Measurements from ENCODE around the gene ZSCAN21.

ZSCAN21 gene

GRCh38 chr7:100013328-100013676 is 36.3 kb upstream of the ZSCAN21 start:
- H3K9me3 ChIP-seq (ENCODE audit: control insufficient read depth in 1 of 2, low read length in 2 of 2), result no peaks in the 10 kb centered on the region
- no peak overlapping the region for H3K4me3 ChIP-seq (ENCODE audit: low read depth in 1 of 2, low read length in 2 of 2)
- H3K27ac ChIP-seq (ENCODE audit: low read depth, low read length), result no peak overlapping the region
- H3K36me3 ChIP-seq (ENCODE audit: control insufficient read depth in 1 of 2, insufficient read depth in 2 of 2, low read length in 2 of 2), result no peaks in the 10 kb centered on the region
- no peak overlapping the region for H3K9ac ChIP-seq (ENCODE audit: low read depth in 1 of 2, low read length in 2 of 2)
- peaks cover 18 to 23% of the 10 kb centered on the region in 2 donors for H3K4me1 ChIP-seq (ENCODE audit: control insufficient read depth in 1 of 2, insufficient read depth in 2 of 2, low read length in 2 of 2)
- H3K27me3 ChIP-seq (ENCODE audit: control insufficient read depth in 1 of 2, insufficient read depth in 2 of 2, low read length in 2 of 2), result no peaks in the 10 kb centered on the region

GRCh38 chr7:100015232-100016214 is 34.1 kb upstream of the ZSCAN21 start, which contains the start of gene ZKSCAN1:
ZKSCAN1 (plus strand) TSS chr7:100015596; CDS start chr7:100023507, 7,911 bp downstream.
- peak within 1 kb of the TSS; percentile 93 to 99 for H3K9ac ChIP-seq (ENCODE audit: low read depth in 1 of 2, low read length in 2 of 2)
- peaks cover 24 to 26% of the 10 kb centered on the region in 2 donors for H3K4me1 ChIP-seq (ENCODE audit: control insufficient read depth in 1 of 2, insufficient read depth in 2 of 2, low read length in 2 of 2)
- no peaks in the 10 kb centered on the region for H3K9me3 ChIP-seq (ENCODE audit: control insufficient read depth in 1 of 2, low read length in 2 of 2)

GRCh38 chr7:100016215-100016901 is 33.2 kb upstream of the ZSCAN21 start:
- no peaks in the 10 kb centered on the region for H3K27me3 ChIP-seq (ENCODE audit: control insufficient read depth in 1 of 2, insufficient read depth in 2 of 2, low read length in 2 of 2)
- peak overlapping the region; percentile 93 to 99 for H3K9ac ChIP-seq (ENCODE audit: low read depth in 1 of 2, low read length in 2 of 2)
- H3K36me3 ChIP-seq (ENCODE audit: control insufficient read depth in 1 of 2, insufficient read depth in 2 of 2, low read length in 2 of 2), result peaks cover 0 to 7% of the 10 kb centered on the region in 2 donors
- peaks cover 24 to 30% of the 10 kb centered on the region in 2 donors for H3K4me1 ChIP-seq (ENCODE audit: control insufficient read depth in 1 of 2, insufficient read depth in 2 of 2, low read length in 2 of 2)
- peak overlapping the region; percentile 96 to 99 for H3K4me3 ChIP-seq (ENCODE audit: low read depth in 1 of 2, low read length in 2 of 2)
- H3K9me3 ChIP-seq (ENCODE audit: control insufficient read depth in 1 of 2, low read length in 2 of 2), result no peaks in the 10 kb centered on the region
- peak overlapping the region; percentile 93 for H3K27ac ChIP-seq (ENCODE audit: low read depth, low read length)

More at GRCh38 chr7:100015232-100016214, 34.1 kb upstream of the ZSCAN21 start, which contains the start of gene ZKSCAN1:
- H3K36me3 ChIP-seq (ENCODE audit: control insufficient read depth in 1 of 2, insufficient read depth in 2 of 2, low read length in 2 of 2), result peaks cover 0 to 4% of the 10 kb centered on the region in 2 donors
- H3K27me3 ChIP-seq (ENCODE audit: control insufficient read depth in 1 of 2, insufficient read depth in 2 of 2, low read length in 2 of 2), result no peaks in the 10 kb centered on the region
- peak within 1 kb of the TSS; percentile 93 for H3K27ac ChIP-seq (ENCODE audit: low read depth, low read length)
- H3K4me3 ChIP-seq (ENCODE audit: low read depth in 1 of 2, low read length in 2 of 2), result peak within 1 kb of the TSS; percentile 96 to 99

- peaks cover 26 to 39% of the 10 kb centered on the region in 2 donors for H3K4me1 ChIP-seq (ENCODE audit: control insufficient read depth in 1 of 2, insufficient read depth in 2 of 2, low read length in 2 of 2)
These were observed 32.3 kb upstream of the ZSCAN21 start for GRCh38 chr7:100017300-100017699.

GRCh38 chr7:100017875-100018274 is 31.7 kb upstream of the ZSCAN21 start:
- Histone ChIP-seq H3K4me3 (ENCODE audit: low read depth in 1 of 2, low read length in 2 of 2) (peak overlapping the region in 1 of 2 donors; percentile 37), H3K36me3 (ENCODE audit: control insufficient read depth in 1 of 2, insufficient read depth in 2 of 2, low read length in 2 of 2) (peaks cover 0 to 14% of the 10 kb centered on the region in 2 donors), H3K9ac (ENCODE audit: low read depth in 1 of 2, low read length in 2 of 2) (peak overlapping the region; percentile 21 to 99), H3K27ac (ENCODE audit: low read depth, low read length) (no peak overlapping the region), H3K4me1 (ENCODE audit: control insufficient read depth in 1 of 2, insufficient read depth in 2 of 2, low read length in 2 of 2) (peaks cover 30 to 43% of the 10 kb centered on the region in 2 donors), H3K9me3 (ENCODE audit: control insufficient read depth in 1 of 2, low read length in 2 of 2) (no peaks in the 10 kb centered on the region), H3K27me3 (ENCODE audit: control insufficient read depth in 1 of 2, insufficient read depth in 2 of 2, low read length in 2 of 2) (no peaks in the 10 kb centered on the region)

More at GRCh38 chr7:100017300-100017699, 32.3 kb upstream of the ZSCAN21 start:
- H3K4me3 ChIP-seq (ENCODE audit: low read depth in 1 of 2, low read length in 2 of 2), result peak overlapping the region; percentile 37 to 40
- peaks cover 0 to 9% of the 10 kb centered on the region in 2 donors for H3K36me3 ChIP-seq (ENCODE audit: control insufficient read depth in 1 of 2, insufficient read depth in 2 of 2, low read length in 2 of 2)
- no peak overlapping the region for H3K27ac ChIP-seq (ENCODE audit: low read depth, low read length)
- peak overlapping the region; percentile 21 to 99 for H3K9ac ChIP-seq (ENCODE audit: low read depth in 1 of 2, low read length in 2 of 2)
- no peaks in the 10 kb centered on the region for H3K27me3 ChIP-seq (ENCODE audit: control insufficient read depth in 1 of 2, insufficient read depth in 2 of 2, low read length in 2 of 2)
- H3K9me3 ChIP-seq (ENCODE audit: control insufficient read depth in 1 of 2, low read length in 2 of 2), result no peaks in the 10 kb centered on the region

- Histone ChIP-seq H3K27me3 (ENCODE audit: control insufficient read depth in 1 of 2, insufficient read depth in 2 of 2, low read length in 2 of 2) (no peaks in the 10 kb centered on the region), H3K4me1 (ENCODE audit: control insufficient read depth in 1 of 2, insufficient read depth in 2 of 2, low read length in 2 of 2) (peaks cover 35 to 51% of the 10 kb centered on the region in 2 donors), H3K4me3 (ENCODE audit: low read depth in 1 of 2, low read length in 2 of 2) (no peak overlapping the region), H3K9ac (ENCODE audit: low read depth in 1 of 2, low read length in 2 of 2) (no peak overlapping the region), H3K27ac (ENCODE audit: low read depth, low read length) (no peak overlapping the region), H3K36me3 (ENCODE audit: control insufficient read depth in 1 of 2, insufficient read depth in 2 of 2, low read length in 2 of 2) (peaks cover 11 to 32% of the 10 kb centered on the region in 2 donors), H3K9me3 (ENCODE audit: control insufficient read depth in 1 of 2, low read length in 2 of 2) (no peaks in the 10 kb centered on the region)
These were observed 29.7 kb upstream of the ZSCAN21 start for GRCh38 chr7:100019908-100020307.

- Histone ChIP-seq H3K9ac (ENCODE audit: low read depth in 1 of 2, low read length in 2 of 2) (no peak overlapping the region), H3K9me3 (ENCODE audit: control insufficient read depth in 1 of 2, low read length in 2 of 2) (no peaks in the 10 kb centered on the region), H3K27ac (ENCODE audit: low read depth, low read length) (no peak overlapping the region), H3K4me3 (ENCODE audit: low read depth in 1 of 2, low read length in 2 of 2) (no peak overlapping the region), H3K27me3 (ENCODE audit: control insufficient read depth in 1 of 2, insufficient read depth in 2 of 2, low read length in 2 of 2) (no peaks in the 10 kb centered on the region), H3K36me3 (ENCODE audit: control insufficient read depth in 1 of 2, insufficient read depth in 2 of 2, low read length in 2 of 2) (peaks cover 15 to 46% of the 10 kb centered on the region in 2 donors), H3K4me1 (ENCODE audit: control insufficient read depth in 1 of 2, insufficient read depth in 2 of 2, low read length in 2 of 2) (peaks cover 31 to 45% of the 10 kb centered on the region in 2 donors)
These were observed 28.3 kb upstream of the ZSCAN21 start for GRCh38 chr7:100021297-100021696.

- Histone ChIP-seq H3K9ac (ENCODE audit: low read depth in 1 of 2, low read length in 2 of 2) (peak overlapping the region in 1 of 2 donors; percentile 53), H3K27ac (ENCODE audit: low read depth, low read length) (peak overlapping the region; percentile 48), H3K36me3 (ENCODE audit: control insufficient read depth in 1 of 2, insufficient read depth in 2 of 2, low read length in 2 of 2) (peaks cover 15 to 57% of the 10 kb centered on the region in 2 donors), H3K4me3 (ENCODE audit: low read depth in 1 of 2, low read length in 2 of 2) (no peak overlapping the region), H3K9me3 (ENCODE audit: control insufficient read depth in 1 of 2, low read length in 2 of 2) (no peaks in the 10 kb centered on the region), H3K4me1 (ENCODE audit: control insufficient read depth in 1 of 2, insufficient read depth in 2 of 2, low read length in 2 of 2) (peaks cover 28 to 31% of the 10 kb centered on the region in 2 donors), H3K27me3 (ENCODE audit: control insufficient read depth in 1 of 2, insufficient read depth in 2 of 2, low read length in 2 of 2) (no peaks in the 10 kb centered on the region)
These were observed 27.0 kb upstream of the ZSCAN21 start for GRCh38 chr7:100022621-100023020.

- Histone ChIP-seq H3K27ac (ENCODE audit: low read depth, low read length) (no peak overlapping the region), H3K9ac (ENCODE audit: low read depth in 1 of 2, low read length in 2 of 2) (no peak overlapping the region), H3K4me1 (ENCODE audit: control insufficient read depth in 1 of 2, insufficient read depth in 2 of 2, low read length in 2 of 2) (peaks cover 23 to 29% of the 10 kb centered on the region in 2 donors), H3K27me3 (ENCODE audit: control insufficient read depth in 1 of 2, insufficient read depth in 2 of 2, low read length in 2 of 2) (no peaks in the 10 kb centered on the region), H3K9me3 (ENCODE audit: control insufficient read depth in 1 of 2, low read length in 2 of 2) (no peaks in the 10 kb centered on the region), H3K4me3 (ENCODE audit: low read depth in 1 of 2, low read length in 2 of 2) (no peak overlapping the region), H3K36me3 (ENCODE audit: control insufficient read depth in 1 of 2, insufficient read depth in 2 of 2, low read length in 2 of 2) (peaks cover 15 to 66% of the 10 kb centered on the region in 2 donors)
These were observed 26.0 kb upstream of the ZSCAN21 start for GRCh38 chr7:100023526-100023925.

Measured in duodenal mucosa (tissue), 2 donors.